ENCODE data around the gene CFAP92.

Gene CFAP92

GRCh38 chr3:128987302-128988100 lies 6.4 kb downstream of the CFAP92 start:
- no peak for DNase-seq (ENCODE audit: low read depth)

DNA sequence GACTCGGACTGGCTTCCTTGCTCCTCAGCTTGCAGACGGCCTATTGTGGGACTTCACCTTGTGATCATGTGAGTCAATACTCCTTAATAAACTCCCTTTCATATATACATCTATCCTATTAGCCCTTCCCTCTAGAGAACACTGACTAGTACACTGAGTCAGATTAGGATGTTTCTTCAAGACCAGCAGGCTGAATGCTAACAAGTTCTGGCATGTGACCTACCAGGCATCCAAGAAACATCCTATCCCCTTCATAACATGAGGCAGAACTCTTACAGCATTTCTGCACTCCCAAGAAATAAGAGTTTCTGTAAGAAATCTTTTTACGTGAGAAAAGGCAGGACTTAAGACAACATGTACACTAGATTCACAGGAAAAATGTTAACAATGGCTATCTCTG lies 9.3 kb downstream of the CFAP92 start:
- no peak for DNase-seq (ENCODE audit: low read depth)

- DNase-seq (ENCODE audit: low read depth), result no peak
Measured at GRCh38 chr3:128983293-128984069, 10.4 kb downstream of the CFAP92 start.

- no peak for DNase-seq (ENCODE audit: low read depth)
Measured at GRCh38 chr3:128975276-128975675, 18.6 kb downstream of the CFAP92 start.

- no peak for DNase-seq (ENCODE audit: low read depth)
Measured at GRCh38 chr3:128973988-128974564, 19.8 kb downstream of the CFAP92 start.

DNA sequence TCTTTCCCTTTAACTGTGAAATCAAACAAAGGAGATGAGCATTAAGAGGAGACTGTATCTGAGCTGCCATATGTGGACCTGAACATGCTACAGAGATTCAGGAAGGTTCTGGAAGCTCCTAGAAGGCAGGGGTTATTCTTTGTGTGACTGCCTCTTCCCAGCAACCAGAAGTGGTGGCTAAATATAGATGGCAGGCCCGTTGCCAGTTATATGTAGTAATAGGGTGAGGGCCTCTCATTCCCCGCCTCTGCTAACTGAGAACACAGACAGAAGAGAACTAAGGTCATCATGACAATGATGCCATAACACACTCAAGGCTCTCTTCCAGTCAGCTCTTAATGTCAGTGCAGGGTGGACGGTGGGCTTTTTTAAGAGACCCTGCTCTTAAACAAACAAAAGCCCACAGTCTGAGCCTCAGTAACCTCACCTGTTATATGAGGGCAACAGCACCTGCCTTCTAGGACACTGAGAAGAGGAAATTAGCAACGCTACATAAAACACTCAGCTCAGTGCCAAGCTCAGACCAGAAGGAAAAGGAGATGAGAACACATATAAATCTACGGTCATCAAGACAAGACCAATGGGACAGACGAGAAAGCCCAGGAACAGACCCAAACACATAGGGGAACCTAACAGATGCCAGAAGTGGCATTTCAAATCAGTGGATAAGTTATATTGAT lies 22.3 kb downstream of the CFAP92 start:
- DNase-seq (ENCODE audit: low read depth), result no peak

- no peak for DNase-seq (ENCODE audit: low read depth)
Measured at GRCh38 chr3:128970740-128971047, 23.2 kb downstream of the CFAP92 start.

- peak; percentile 44 for DNase-seq (ENCODE audit: low read depth)
Measured at GRCh38 chr3:128969993-128970739, 23.7 kb downstream of the CFAP92 start.

GRCh38 chr3:128967748-128968355 lies 26.0 kb downstream of the CFAP92 start:
- no peak for DNase-seq (ENCODE audit: low read depth)

- DNase-seq (ENCODE audit: low read depth), result no peak
Measured at GRCh38 chr3:128965818-128966217, 28.1 kb downstream of the CFAP92 start.

GRCh38 chr3:128965280-128965679 lies 28.6 kb downstream of the CFAP92 start:
- DNase-seq (ENCODE audit: low read depth), result no peak

- DNase-seq (ENCODE audit: low read depth), result no peak
Measured at GRCh38 chr3:128956440-128956839, 37.4 kb downstream of the CFAP92 start.

GRCh38 chr3:128950223-128950938 lies 43.5 kb downstream of the CFAP92 start:
- no peak for DNase-seq (ENCODE audit: low read depth)

DNA sequence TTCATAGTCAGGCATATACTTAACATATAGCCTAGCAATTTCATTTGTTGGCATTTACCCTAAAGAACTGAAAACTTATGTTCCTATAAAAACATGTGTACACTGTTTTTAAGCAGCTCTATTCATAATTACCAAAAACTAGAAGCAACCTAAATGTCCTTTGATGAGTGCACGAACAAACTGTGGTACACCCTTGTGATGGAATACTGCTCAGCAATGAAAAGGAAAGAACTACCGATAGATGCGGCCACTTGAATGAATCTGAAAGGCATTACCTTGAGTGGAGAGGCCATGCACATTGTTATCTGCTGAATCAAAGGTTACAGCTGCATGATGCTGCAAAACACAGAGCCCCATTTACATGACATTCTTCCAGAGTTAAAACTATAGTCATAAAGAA lies 44.7 kb downstream of the CFAP92 start:
- DNase-seq (ENCODE audit: low read depth), result no peak

GRCh38 chr3:128946411-128946810 lies 47.5 kb downstream of the CFAP92 start:
- no peak for DNase-seq (ENCODE audit: low read depth)

DNA sequence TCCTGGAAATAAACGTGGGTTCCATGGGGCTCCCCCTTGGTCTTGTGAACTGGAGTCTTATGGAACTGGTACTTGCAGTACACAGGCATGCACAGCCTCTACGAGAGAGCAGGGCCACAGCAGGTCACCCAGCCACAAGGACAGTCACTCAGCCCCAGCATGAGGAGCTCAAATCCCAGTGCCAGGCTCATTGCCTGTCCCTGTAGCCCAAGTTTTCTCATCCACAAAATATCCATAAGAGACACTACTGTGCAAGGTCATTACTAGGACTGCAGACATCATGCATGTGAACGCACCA lies 48.0 kb downstream of the CFAP92 start:
- no peak for DNase-seq (ENCODE audit: low read depth)

- DNase-seq (ENCODE audit: low read depth), result no peak
Measured at GRCh38 chr3:128945041-128945877, 48.6 kb downstream of the CFAP92 start.

- no peak for DNase-seq (ENCODE audit: low read depth)
Measured at GRCh38 chr3:128942161-128942952, 51.5 kb downstream of the CFAP92 start.

GRCh38 chr3:128940252-128940651 lies 53.6 kb downstream of the CFAP92 start:
- no peak for DNase-seq (ENCODE audit: low read depth)

Measured in stimulated activated CD8-positive, alpha-beta memory T cell treated with anti-CD3 and anti-CD28 coated beads, Interleukin-12 subunit alpha, Interleukin-12 subunit beta, amount 100 ng/mL, for 1 hour (primary cell).